K562 (cell line): ENCODE results near the gene S100A4. TPM values are rescaled to one million over a fixed set of nuclear protein-coding genes. Genes with fewer than 3 reads are reported as not detected.

Experiments used
- ATAC-seq: fragments of 200-7000 bp; cut with Tn5 transposase; 3 replicates; pipeline ENCODE4 v1.9.1; 2020; ENCODE audit warnings: moderate library complexity
- BruUV-seq: library from RNA; stranded (reverse); fragments of 400-500 nt; replicated peaks from 2 replicates; lab custom pipeline; 2021; lab: Mats Ljungman, UMichigan
- CTCF ChIA-PET: fragments of 300-600 bp; formaldehyde crosslinking; extraction: SDS; loops from one replicate; lab custom pipeline; 2021; ENCODE audit warnings: low intra/inter-chr PET ratio; lab: Yijun Ruan, JAX
- POLR2A ChIA-PET: fragments of 300-600, 350-650 bp; sonication (Branson Sonifier 250); formaldehyde crosslinking; extraction: SDS; loops from one replicate; lab custom pipeline; 2021; ENCODE audit warnings: antibody characterized with exemption, inconsistent platforms; lab: Yijun Ruan, JAX
- DNase-seq, 4 experiments: peaks; one replicate each; pipeline versions ENCODE4 v3.0.0 to v3.0.0-alpha.2; 2011 to 2018; ENCODE audit warnings: low spot score in 3 of 4, mixed read lengths in 3 of 4; ENCODE audit errors: extremely low read depth in 1 of 4
- FAIRE-seq: peaks from 2 replicates; lab custom pipeline; 2011; peaks lifted over from hg19 to GRCh38; lab: Jason Lieb, UNC
- H2AFZ ChIP-seq: 2 replicates; pipeline ENCODE4 v1.6.0; 2011; ENCODE audit warnings: low read depth, low read length, control low read depth, inconsistent platforms
- H3K27ac ChIP-seq: fragments of 200-600 bp; 3 replicates; pipeline ENCODE4 v1.8.0; 2011; ENCODE audit warnings: low read depth, mild to moderate bottlenecking, control low read depth, inconsistent platforms, low read length, moderate library complexity, mixed read lengths; ENCODE audit errors: extremely low read depth
- H3K27me3 ChIP-seq, 2 experiments: fragments of 300-600 bp in 1 of 2; 2 replicates in 1 of 2; 3 replicates in 1 of 2; pipeline versions ENCODE4 v1.6.0 to v1.8.0; 2011; ENCODE audit warnings: inconsistent platforms in 2 of 2, low read length in 2 of 2, mild to moderate bottlenecking in 1 of 2, mixed read lengths in 1 of 2, moderate library complexity in 1 of 2; ENCODE audit not compliant: control insufficient read depth in 2 of 2, insufficient read depth in 2 of 2
- H3K36me3 ChIP-seq: fragments of 300-600 bp; 3 replicates; pipeline ENCODE4 v1.8.0; 2011; ENCODE audit warnings: mild to moderate bottlenecking, low read length, inconsistent platforms; ENCODE audit not compliant: control insufficient read depth, insufficient read depth
- H3K4me1 ChIP-seq, 2 experiments: fragments of 200-600 bp in 1 of 2; replicated peaks in 1 of 2; 2 replicates in 1 of 2; 3 replicates in 1 of 2; pipeline versions ENCODE4 v1.5.1 to v1.8.0; 2011; ENCODE audit warnings: inconsistent platforms in 2 of 2, low read length in 2 of 2, mild to moderate bottlenecking in 1 of 2, mixed read lengths in 1 of 2, moderate library complexity in 1 of 2; ENCODE audit not compliant: control insufficient read depth in 2 of 2, insufficient read depth in 2 of 2
- H3K4me2 ChIP-seq: 2 replicates; pipeline ENCODE4 v1.6.1; 2011; ENCODE audit warnings: low read length, control low read depth, inconsistent platforms, mixed read lengths; ENCODE audit not compliant: insufficient read depth
- H3K4me3 ChIP-seq: fragments of 200-600 bp; sonication (generic), shearing (Covaris generic); 2 replicates; pipeline ENCODE4 v1.5.1; 2016; ENCODE audit warnings: control low read depth, inconsistent platforms
- H3K79me2 ChIP-seq: fragments of 200-600 bp; 3 replicates; pipeline ENCODE4 v1.8.0; 2011; ENCODE audit warnings: low read length, inconsistent platforms; ENCODE audit not compliant: control insufficient read depth, insufficient read depth
- H3K9ac ChIP-seq, 2 experiments: 2 replicates each; pipeline versions ENCODE4 v1.6.0 to v1.6.1; 2011; ENCODE audit warnings: low read depth in 2 of 2, low read length in 2 of 2, control low read depth in 1 of 2, inconsistent platforms in 1 of 2, mild to moderate bottlenecking in 1 of 2, mixed read lengths in 1 of 2; ENCODE audit not compliant: insufficient read depth in 1 of 2
- H3K9me1 ChIP-seq: one replicate; pipeline ENCODE4 v1.6.0; 2011; ENCODE audit warnings: inconsistent platforms, mild to moderate bottlenecking, low read length, moderate library complexity; ENCODE audit not compliant: control insufficient read depth, insufficient read depth
- H3K9me3 ChIP-seq: replicated peaks from 2 replicates; pipeline ENCODE4 v1.5.1; 2011; ENCODE audit warnings: low read depth, low read length, inconsistent platforms; ENCODE audit not compliant: control insufficient read depth, insufficient read depth
- H4K20me1 ChIP-seq: replicated peaks from 2 replicates; pipeline ENCODE4 v1.6.1; 2011; ENCODE audit warnings: low read length, inconsistent platforms, mixed read lengths; ENCODE audit not compliant: control insufficient read depth, insufficient read depth
- ARID3A ChIP-seq: IDR thresholded peaks from 2 replicates; pipeline ENCODE4 v1.6.1; 2012; ENCODE audit warnings: low read depth, low read length, improper control_type of control experiment, borderline replicate concordance
- CBX1 ChIP-seq: sonication (generic); IDR thresholded peaks from 2 replicates; pipeline ENCODE4 v1.6.1; 2016; ENCODE audit warnings: antibody characterized with exemption, low read depth, mild to moderate bottlenecking
- CCNT2 ChIP-seq: IDR thresholded peaks from 2 replicates; pipeline ENCODE4 v1.6.1; 2011; ENCODE audit warnings: borderline replicate concordance, low read depth, mild to moderate bottlenecking, moderate library complexity, mixed read lengths, low read length; ENCODE audit not compliant: insufficient read length; ENCODE audit errors: extremely low read depth
- MECOM ChIP-seq: fragments of 250-450 bp; sonication (Bioruptor Pico); IDR thresholded peaks from 2 replicates; pipeline ENCODE4 v1.8.0; 2022; ENCODE audit warnings: inconsistent platforms
- TSHZ1 ChIP-seq: fragments of 250-450 bp; sonication (Bioruptor Pico); IDR thresholded peaks from 2 replicates; pipeline ENCODE4 v1.4.0; 2020; ENCODE audit warnings: mild to moderate bottlenecking, moderate library complexity
- ZNF436 ChIP-seq: fragments of 250-450, 450-650 bp; sonication (Bioruptor Pico); formaldehyde crosslinking; IDR thresholded peaks from 2 replicates; pipeline ENCODE4 v1.7.0; 2020; ENCODE audit warnings: mild to moderate bottlenecking
- WGBS: fragments of 100-300 bp; shearing (Covaris generic); methylation state at CpG from one replicate; pipeline ENCODE4 v1.1.6; 2016; ENCODE audit warnings: low coverage, mixed read lengths; ENCODE audit not compliant: insufficient coverage; ENCODE audit errors: missing lambda C conversion rate; 5-methylcytosine and 5-hydroxymethylcytosine counted together
- in situ Hi-C: fragments of 300-500 bp; cut with MboI; formaldehyde crosslinking; loops from 4 replicates; pipeline ENCODE4 v1.15.0; 2018; ENCODE audit warnings: inconsistent platforms, mixed read lengths
- intact Hi-C: fragments of 100-400 bp; cut with micrococcal nuclease; formaldehyde crosslinking; loops from 2 replicates; pipeline ENCODE4 v1.14.2; 2022
- polyA plus RNA-seq, 8 experiments: library from polyadenylated mRNA; depleted of rRNA in 4 of 8; stranded (reverse) in 5 of 8; unstranded in 3 of 8; fragments of >200 nt; fragmentation: Nextera tagmentation in 2 of 8; fragmentation: Illumina TruSeq in 1 of 8; extraction: Ambion mirVana in 2 of 8; extraction: Trizol in 1 of 8; gene quantifications; 2 replicates each; pipeline versions ENCODE4 v1.2.1 to v1.2.3, GENCODE V29; 2011 to 2014; ENCODE audit warnings: inconsistent platforms in 1 of 8, missing spikeins in 1 of 8
- total RNA-seq, 7 experiments: library from RNA; depleted of rRNA in 6 of 7; stranded (reverse); fragments of >200 nt in 6 of 7; fragmentation: Illumina TruSeq in 2 of 7; extraction: Trizol in 2 of 7; gene quantifications; 2 replicates each; pipeline versions ENCODE4 v1.2.1 to v1.2.3, GENCODE V29; 2011 to 2021; ENCODE audit warnings: low replicate concordance in 1 of 7
- TF ChIP-seq, protein P1 (sequence below): sonication (generic); formaldehyde crosslinking; IDR thresholded peaks from 2 replicates; pipeline ENCODE4 v1.8.0; 2022; ENCODE audit warnings: mild to moderate bottlenecking, missing genetic modification reagents, borderline replicate concordance
- TF ChIP-seq, protein P2 (sequence below): fragments of 250-450 bp; sonication (Bioruptor Pico); IDR thresholded peaks from 2 replicates; pipeline ENCODE4 v1.5.0; 2020; ENCODE audit warnings: mild to moderate bottlenecking, borderline replicate concordance

S100A4 gene
- total and polyA plus RNA-seq, 9 of the 15 experiments (the other 6 are each of a cell fraction or from before 2014, with no cell fraction given) = 3.7 to 20.1 (median 11.2) TPM

DNA sequence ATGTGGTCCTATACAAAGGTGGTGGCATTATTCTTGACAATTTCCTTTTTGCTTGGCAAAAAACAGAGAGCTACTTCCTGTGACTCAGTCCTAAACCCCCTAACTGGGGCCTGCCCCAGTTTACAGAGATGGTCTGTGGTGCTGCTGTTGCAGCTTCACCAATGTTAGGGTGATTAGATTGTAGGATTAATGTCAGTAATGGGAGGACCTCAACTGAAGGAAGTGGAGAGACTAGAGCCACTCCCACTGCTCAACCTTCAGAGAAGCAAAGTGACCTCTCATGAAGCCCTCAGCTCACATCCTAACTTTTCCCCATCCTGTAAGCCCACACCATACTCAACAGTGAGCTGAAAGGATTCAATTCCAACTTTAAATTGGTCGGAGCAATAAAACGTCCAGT lies 13.4 kb downstream of the S100A4 start:
- Histone ChIP-seq H3K36me3 (no peaks in the 10 kb centered on the region), H3K9me3 (no peaks in the 10 kb centered on the region), H3K9me1 (no peaks in the 10 kb centered on the region), H3K27me3 (no peaks in the 10 kb centered on the region), H3K4me2 (no peak overlapping the region), H2AFZ (peak overlapping the region; percentile 54), H4K20me1 (no peaks in the 10 kb centered on the region), H3K4me3 (no peak overlapping the region), H3K27ac (no peak overlapping the region), H3K9ac (no peak overlapping the region), H3K4me1 (peaks cover 38 to 41% of the 10 kb centered on the region in 2 experiments), H3K79me2 (no peaks in the 10 kb centered on the region; the same call in 2 of the 3 replicates)
- in situ Hi-C loops (loop anchor here (5.0 kb wide), 1 partner anchor 35 kb away; the partner anchor contains the start of gene S100A2), intact Hi-C loops (loop anchor here (1.0 to 5.0 kb wide), 2 partner anchors 36 to 100 kb away; partner anchors contain the start of gene CHTOP)
- ChIA-PET CTCF (interaction anchor here (1.0 to 2.4 kb wide), 2 partner anchors 36 to 455 kb away, joined by 3 to 21 read pairs; partner anchors contain the start of gene RAB13), POLR2A (interaction anchor here (0.7 to 1.4 kb wide), 4 partner anchors 8 to 183 kb away, joined by 3 to 7 read pairs (median 4); partner anchors contain the start of gene S100A5)
- no TSS peak for BruUV-seq
- WGBS = 28% methylated on average over 2 of the region's 2 CpGs
- peak; percentile 18 for ATAC-seq
- FAIRE-seq = peak; percentile 37
- TF ChIP-seq, protein P1, sequence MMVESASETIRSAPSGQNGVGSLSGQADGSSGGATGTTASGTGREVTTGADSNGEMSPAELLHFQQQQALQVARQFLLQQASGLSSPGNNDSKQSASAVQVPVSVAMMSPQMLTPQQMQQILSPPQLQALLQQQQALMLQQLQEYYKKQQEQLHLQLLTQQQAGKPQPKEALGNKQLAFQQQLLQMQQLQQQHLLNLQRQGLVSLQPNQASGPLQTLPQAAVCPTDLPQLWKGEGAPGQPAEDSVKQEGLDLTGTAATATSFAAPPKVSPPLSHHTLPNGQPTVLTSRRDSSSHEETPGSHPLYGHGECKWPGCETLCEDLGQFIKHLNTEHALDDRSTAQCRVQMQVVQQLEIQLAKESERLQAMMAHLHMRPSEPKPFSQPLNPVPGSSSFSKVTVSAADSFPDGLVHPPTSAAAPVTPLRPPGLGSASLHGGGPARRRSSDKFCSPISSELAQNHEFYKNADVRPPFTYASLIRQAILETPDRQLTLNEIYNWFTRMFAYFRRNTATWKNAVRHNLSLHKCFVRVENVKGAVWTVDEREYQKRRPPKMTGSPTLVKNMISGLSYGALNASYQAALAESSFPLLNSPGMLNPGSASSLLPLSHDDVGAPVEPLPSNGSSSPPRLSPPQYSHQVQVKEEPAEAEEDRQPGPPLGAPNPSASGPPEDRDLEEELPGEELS (CRISPR knock-in tag) = no peak
- no peak for TF ChIP-seq CBX1
- TF ChIP-seq ARID3A = no peak
- no peak for TF ChIP-seq MECOM (CRISPR knock-in tag)
- TF ChIP-seq, protein P2, sequence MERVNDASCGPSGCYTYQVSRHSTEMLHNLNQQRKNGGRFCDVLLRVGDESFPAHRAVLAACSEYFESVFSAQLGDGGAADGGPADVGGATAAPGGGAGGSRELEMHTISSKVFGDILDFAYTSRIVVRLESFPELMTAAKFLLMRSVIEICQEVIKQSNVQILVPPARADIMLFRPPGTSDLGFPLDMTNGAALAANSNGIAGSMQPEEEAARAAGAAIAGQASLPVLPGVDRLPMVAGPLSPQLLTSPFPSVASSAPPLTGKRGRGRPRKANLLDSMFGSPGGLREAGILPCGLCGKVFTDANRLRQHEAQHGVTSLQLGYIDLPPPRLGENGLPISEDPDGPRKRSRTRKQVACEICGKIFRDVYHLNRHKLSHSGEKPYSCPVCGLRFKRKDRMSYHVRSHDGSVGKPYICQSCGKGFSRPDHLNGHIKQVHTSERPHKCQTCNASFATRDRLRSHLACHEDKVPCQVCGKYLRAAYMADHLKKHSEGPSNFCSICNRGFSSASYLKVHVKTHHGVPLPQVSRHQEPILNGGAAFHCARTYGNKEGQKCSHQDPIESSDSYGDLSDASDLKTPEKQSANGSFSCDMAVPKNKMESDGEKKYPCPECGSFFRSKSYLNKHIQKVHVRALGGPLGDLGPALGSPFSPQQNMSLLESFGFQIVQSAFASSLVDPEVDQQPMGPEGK (CRISPR knock-in tag) = no peak
- TF ChIP-seq ZNF436 (CRISPR knock-in tag) = no peak
- no peak for TF ChIP-seq TSHZ1 (CRISPR knock-in tag)
- no peak for TF ChIP-seq CCNT2
- no peak for DNase-seq
